Measurements from ENCODE around the gene NOD2. TPM values are rescaled to one million over a fixed set of nuclear protein-coding genes. Genes with fewer than 3 reads are reported as not detected.

Gene NOD2
- total and polyA plus RNA-seq, 2 donors (not counting 1 experiment from before 2014, with no cell fraction given) = 0.50 TPM; not detected in 1

DNA sequence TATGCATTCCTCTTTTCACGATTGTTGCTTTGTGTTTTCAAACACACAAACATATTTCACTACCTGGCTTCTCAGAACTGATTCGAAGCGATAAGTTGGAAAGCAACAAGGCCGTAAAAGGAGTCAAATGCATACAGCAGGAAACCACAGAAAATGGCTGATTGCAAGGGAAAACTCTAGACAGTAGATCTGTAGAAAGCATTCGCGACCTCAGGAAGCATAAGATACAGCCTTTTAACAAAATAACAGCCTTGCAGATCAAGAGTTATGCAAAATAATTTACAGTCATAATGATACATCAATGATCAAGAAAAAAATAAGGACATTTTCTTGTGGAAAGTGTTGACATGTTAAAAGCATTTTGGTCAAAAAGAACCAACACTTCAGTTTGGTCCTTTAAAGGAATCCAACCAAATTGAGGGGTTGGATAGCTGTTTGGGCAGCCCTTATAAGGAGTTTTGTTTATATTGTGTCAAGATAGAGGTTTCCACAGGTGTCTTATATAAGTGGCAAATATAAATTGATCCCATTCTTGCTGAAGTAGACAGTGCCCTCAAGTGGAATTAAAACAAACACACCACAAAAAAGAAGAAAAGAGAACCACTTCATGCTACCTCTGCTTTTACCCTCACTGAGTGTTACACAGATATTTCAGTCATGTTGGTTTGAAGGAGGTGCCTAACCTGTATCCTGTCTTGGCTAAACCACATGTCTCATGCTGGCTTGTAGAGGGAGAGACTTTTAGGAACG, 54.0 kb downstream of the NOD2 start:
- Histone ChIP-seq H3K27ac (ENCODE audit: insufficient read depth, low read length) (no peak overlapping the region), H3K36me3 (ENCODE audit: control insufficient read depth, insufficient read depth, low read length) (no peaks in the 10 kb centered on the region), H3K4me3 (replicated peaks in 1 of 4; ENCODE audit: control extremely low read depth in 1 of 4, insufficient read depth in 1 of 4, low read depth in 3 of 4, low read length in 4 of 4) (no peak overlapping the region), H2AFZ (ENCODE audit: low read length) (no peak overlapping the region), H3K4me1 (ENCODE audit: control insufficient read depth, extremely low read depth, insufficient read depth, low read length) (peaks cover 7% of the 10 kb centered on the region), H3K27me3 (ENCODE audit: control insufficient read depth, insufficient read depth, low read length) (no peaks in the 10 kb centered on the region), H3K79me2 (ENCODE audit: control insufficient read depth, insufficient read depth, low read length) (no peaks in the 10 kb centered on the region), H3K9me3 (ENCODE audit: control insufficient read depth, insufficient read depth, low read depth, low read length) (no peaks in the 10 kb centered on the region), H3K4me2 (ENCODE audit: extremely low read depth, insufficient read depth, low read length) (no peak overlapping the region), H3K9ac (ENCODE audit: insufficient read depth, low read length) (no peak overlapping the region), H4K20me1 (ENCODE audit: control insufficient read depth, extremely low read depth, insufficient read depth, low read length) (no peaks in the 10 kb centered on the region)
- TF ChIP-seq CTCF (conservative IDR thresholded peaks at IDR 0.05 in 1 of 2, IDR thresholded peaks at IDR 0.05 in 1 of 2; ENCODE audit: low read depth in 1 of 2, low read length in 2 of 2) = peak in 1 of 2 donors; percentile 9
- TF ChIP-seq EZH2 (IDR thresholded peaks at IDR 0.05; ENCODE audit: low read length, missing control alignments) = no peak
- peak; percentile 10 to 37 for DNase-seq (ENCODE audit: low read depth in 2 of 2)

DNA sequence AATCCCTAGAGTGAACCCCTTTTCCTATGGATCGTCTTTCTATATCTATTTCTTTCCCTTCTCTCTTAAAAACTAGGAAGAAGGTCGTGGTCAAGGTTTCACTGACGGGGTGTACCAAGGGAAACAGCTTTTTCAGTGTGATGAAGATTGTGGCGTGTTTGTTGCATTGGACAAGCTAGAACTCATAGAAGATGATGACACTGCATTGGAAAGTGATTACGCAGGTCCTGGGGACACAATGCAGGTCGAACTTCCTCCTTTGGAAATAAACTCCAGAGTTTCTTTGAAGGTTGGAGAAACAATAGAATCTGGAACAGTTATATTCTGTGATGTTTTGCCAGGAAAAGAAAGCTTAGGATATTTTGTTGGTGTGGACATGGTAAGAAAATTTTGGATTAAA, 58.1 kb downstream of the NOD2 start:
- no peaks in the 10 kb centered on the region for H3K36me3 ChIP-seq (ENCODE audit: control insufficient read depth, insufficient read depth, low read length)
- no peak overlapping the region for H3K9ac ChIP-seq (ENCODE audit: insufficient read depth, low read length)
- H3K4me2 ChIP-seq (ENCODE audit: extremely low read depth, insufficient read depth, low read length) = no peak overlapping the region
- H4K20me1 ChIP-seq (ENCODE audit: control insufficient read depth, extremely low read depth, insufficient read depth, low read length) = no peaks in the 10 kb centered on the region
- no peak overlapping the region for H3K4me3 ChIP-seq (replicated peaks in 1 of 4; ENCODE audit: control extremely low read depth in 1 of 4, insufficient read depth in 1 of 4, low read depth in 3 of 4, low read length in 4 of 4)
- H3K4me1 ChIP-seq (ENCODE audit: control insufficient read depth, extremely low read depth, insufficient read depth, low read length) = no peaks in the 10 kb centered on the region
- no peak for DNase-seq (ENCODE audit: low read depth in 2 of 2)
- no peaks in the 10 kb centered on the region for H3K9me3 ChIP-seq (ENCODE audit: control insufficient read depth, insufficient read depth, low read depth, low read length)
- TF ChIP-seq EZH2 (IDR thresholded peaks at IDR 0.05; ENCODE audit: low read length, missing control alignments) (no peak), CTCF (conservative IDR thresholded peaks at IDR 0.05 in 1 of 2, IDR thresholded peaks at IDR 0.05 in 1 of 2; ENCODE audit: low read depth in 1 of 2, low read length in 2 of 2) (no peak)
- no peaks in the 10 kb centered on the region for H3K79me2 ChIP-seq (ENCODE audit: control insufficient read depth, insufficient read depth, low read length)
- H2AFZ ChIP-seq (ENCODE audit: low read length) = no peak overlapping the region
- H3K27ac ChIP-seq (ENCODE audit: insufficient read depth, low read length) = no peak overlapping the region
- H3K27me3 ChIP-seq (ENCODE audit: control insufficient read depth, insufficient read depth, low read length) = no peaks in the 10 kb centered on the region

GRCh38 chr16:50752471-50753235, 59.2 kb downstream of the NOD2 start:
- Histone ChIP-seq H3K36me3 (ENCODE audit: control insufficient read depth, insufficient read depth, low read length) (no peaks in the 10 kb centered on the region), H3K9ac (ENCODE audit: insufficient read depth, low read length) (no peak overlapping the region), H3K4me3 (replicated peaks in 1 of 4; ENCODE audit: control extremely low read depth in 1 of 4, insufficient read depth in 1 of 4, low read depth in 3 of 4, low read length in 4 of 4) (no peak overlapping the region), H3K4me2 (ENCODE audit: extremely low read depth, insufficient read depth, low read length) (no peak overlapping the region), H3K27ac (ENCODE audit: insufficient read depth, low read length) (no peak overlapping the region), H3K9me3 (ENCODE audit: control insufficient read depth, insufficient read depth, low read depth, low read length) (no peaks in the 10 kb centered on the region), H4K20me1 (ENCODE audit: control insufficient read depth, extremely low read depth, insufficient read depth, low read length) (no peaks in the 10 kb centered on the region), H3K27me3 (ENCODE audit: control insufficient read depth, insufficient read depth, low read length) (no peaks in the 10 kb centered on the region), H3K4me1 (ENCODE audit: control insufficient read depth, extremely low read depth, insufficient read depth, low read length) (no peaks in the 10 kb centered on the region), H2AFZ (ENCODE audit: low read length) (no peak overlapping the region), H3K79me2 (ENCODE audit: control insufficient read depth, insufficient read depth, low read length) (no peaks in the 10 kb centered on the region)
- TF ChIP-seq EZH2 (IDR thresholded peaks at IDR 0.05; ENCODE audit: low read length, missing control alignments) = no peak
- no peak for DNase-seq (ENCODE audit: low read depth in 2 of 2)
